ENCODE results near the gene OTUD4.

OTUD4 gene

GRCh38 chr4:145179281-145179860 is 1.0 kb downstream of the OTUD4 start:
- H2AFZ ChIP-seq (ENCODE audit: low read length, unreplicated experiment): peak overlapping the region; percentile 67
- no peaks in the 10 kb centered on the region; the same call in 1 of the 2 replicates for H3K36me3 ChIP-seq (ENCODE audit: insufficient read depth, low read length)
- peak overlapping the region; percentile 74 for H3K27ac ChIP-seq (ENCODE audit: low read depth, low read length)
- peaks cover 51% of the 10 kb centered on the region for H3K79me2 ChIP-seq (ENCODE audit: control insufficient read depth, insufficient read depth, low read length, unreplicated experiment)
- peak overlapping the region; percentile 87 for H3K4me3 ChIP-seq (ENCODE audit: low read depth, low read length)
- H3K27me3 ChIP-seq (ENCODE audit: insufficient read depth, low read length): no peaks in the 10 kb centered on the region
- peaks cover 16% of the 10 kb centered on the region for H3K4me1 ChIP-seq (ENCODE audit: control insufficient read depth, insufficient read depth, low read length, unreplicated experiment)

- Histone ChIP-seq H3K4me3 (ENCODE audit: low read depth, low read length) (peak overlapping the region; percentile 87), H3K27ac (ENCODE audit: low read depth, low read length) (peak overlapping the region; percentile 65), H3K79me2 (ENCODE audit: control insufficient read depth, insufficient read depth, low read length, unreplicated experiment) (peaks cover 57% of the 10 kb centered on the region), H3K36me3 (ENCODE audit: insufficient read depth, low read length) (no peaks in the 10 kb centered on the region; the same call in 1 of the 2 replicates), H3K27me3 (ENCODE audit: insufficient read depth, low read length) (no peaks in the 10 kb centered on the region), H3K4me1 (ENCODE audit: control insufficient read depth, insufficient read depth, low read length, unreplicated experiment) (peaks cover 16% of the 10 kb centered on the region), H2AFZ (ENCODE audit: low read length, unreplicated experiment) (peak overlapping the region; percentile 4)
Measured at GRCh38 chr4:145178740-145179280, 1.6 kb downstream of the OTUD4 start.

- H2AFZ ChIP-seq (ENCODE audit: low read length, unreplicated experiment): peak overlapping the region; percentile 24
- peak overlapping the region; percentile 87 for H3K4me3 ChIP-seq (ENCODE audit: low read depth, low read length)
- H3K79me2 ChIP-seq (ENCODE audit: control insufficient read depth, insufficient read depth, low read length, unreplicated experiment): peaks cover 64% of the 10 kb centered on the region
- no peaks in the 10 kb centered on the region for H3K27me3 ChIP-seq (ENCODE audit: insufficient read depth, low read length)
- peak overlapping the region; percentile 65 for H3K27ac ChIP-seq (ENCODE audit: low read depth, low read length)
- peaks cover 16% of the 10 kb centered on the region for H3K4me1 ChIP-seq (ENCODE audit: control insufficient read depth, insufficient read depth, low read length, unreplicated experiment)
- H3K36me3 ChIP-seq (ENCODE audit: insufficient read depth, low read length): peaks cover 5% of the 10 kb centered on the region
Measured at GRCh38 chr4:145177906-145178538, 2.4 kb downstream of the OTUD4 start.

GRCh38 chr4:145177511-145177905 is 2.9 kb downstream of the OTUD4 start:
- Histone ChIP-seq H3K27ac (ENCODE audit: low read depth, low read length) (peak overlapping the region; percentile 65), H3K79me2 (ENCODE audit: control insufficient read depth, insufficient read depth, low read length, unreplicated experiment) (peaks cover 68% of the 10 kb centered on the region), H3K27me3 (ENCODE audit: insufficient read depth, low read length) (no peaks in the 10 kb centered on the region), H3K36me3 (ENCODE audit: insufficient read depth, low read length) (peaks cover 5% of the 10 kb centered on the region), H2AFZ (ENCODE audit: low read length, unreplicated experiment) (no peak overlapping the region), H3K4me1 (ENCODE audit: control insufficient read depth, insufficient read depth, low read length, unreplicated experiment) (peaks cover 16% of the 10 kb centered on the region), H3K4me3 (ENCODE audit: low read depth, low read length) (peak overlapping the region; percentile 87)

GRCh38 chr4:145176641-145177432 is 3.6 kb downstream of the OTUD4 start:
- Histone ChIP-seq H3K79me2 (ENCODE audit: control insufficient read depth, insufficient read depth, low read length, unreplicated experiment) (peaks cover 74% of the 10 kb centered on the region), H3K27ac (ENCODE audit: low read depth, low read length) (peak overlapping the region; percentile 65), H3K4me1 (ENCODE audit: control insufficient read depth, insufficient read depth, low read length, unreplicated experiment) (peaks cover 16% of the 10 kb centered on the region), H3K4me3 (ENCODE audit: low read depth, low read length) (peak overlapping the region; percentile 87), H3K27me3 (ENCODE audit: insufficient read depth, low read length) (no peaks in the 10 kb centered on the region), H2AFZ (ENCODE audit: low read length, unreplicated experiment) (no peak overlapping the region), H3K36me3 (ENCODE audit: insufficient read depth, low read length) (peaks cover 8% of the 10 kb centered on the region)

GRCh38 chr4:145171911-145172310 is 8.5 kb downstream of the OTUD4 start:
- H3K79me2 ChIP-seq (ENCODE audit: control insufficient read depth, insufficient read depth, low read length, unreplicated experiment): peaks cover 80% of the 10 kb centered on the region
- no peak overlapping the region for H3K27ac ChIP-seq (ENCODE audit: low read depth, low read length)
- no peaks in the 10 kb centered on the region for H3K27me3 ChIP-seq (ENCODE audit: insufficient read depth, low read length)
- peaks cover 10% of the 10 kb centered on the region for H3K4me1 ChIP-seq (ENCODE audit: control insufficient read depth, insufficient read depth, low read length, unreplicated experiment)
- no peak overlapping the region for H3K4me3 ChIP-seq (ENCODE audit: low read depth, low read length)
- peaks cover 32% of the 10 kb centered on the region for H3K36me3 ChIP-seq (ENCODE audit: insufficient read depth, low read length)
- H2AFZ ChIP-seq (ENCODE audit: low read length, unreplicated experiment): no peak overlapping the region

GRCh38 chr4:145170223-145170622 is 10.2 kb downstream of the OTUD4 start:
- no peak overlapping the region for H3K4me3 ChIP-seq (ENCODE audit: low read depth, low read length)
- no peaks in the 10 kb centered on the region for H3K4me1 ChIP-seq (ENCODE audit: control insufficient read depth, insufficient read depth, low read length, unreplicated experiment)
- peaks cover 32% of the 10 kb centered on the region for H3K36me3 ChIP-seq (ENCODE audit: insufficient read depth, low read length)
- H3K27me3 ChIP-seq (ENCODE audit: insufficient read depth, low read length): no peaks in the 10 kb centered on the region
- peaks cover 66% of the 10 kb centered on the region for H3K79me2 ChIP-seq (ENCODE audit: control insufficient read depth, insufficient read depth, low read length, unreplicated experiment)
- no peak overlapping the region for H3K27ac ChIP-seq (ENCODE audit: low read depth, low read length)
- H2AFZ ChIP-seq (ENCODE audit: low read length, unreplicated experiment): no peak overlapping the region

GRCh38 chr4:145168581-145169187 is 11.7 kb downstream of the OTUD4 start:
- peaks cover 32% of the 10 kb centered on the region for H3K36me3 ChIP-seq (ENCODE audit: insufficient read depth, low read length)

GRCh38 chr4:145167887-145168286 is 12.5 kb downstream of the OTUD4 start:
- Histone ChIP-seq H3K27ac (ENCODE audit: low read depth, low read length) (no peak overlapping the region), H3K4me3 (ENCODE audit: low read depth, low read length) (no peak overlapping the region), H3K36me3 (ENCODE audit: insufficient read depth, low read length) (peaks cover 27% of the 10 kb centered on the region), H3K4me1 (ENCODE audit: control insufficient read depth, insufficient read depth, low read length, unreplicated experiment) (no peaks in the 10 kb centered on the region), H2AFZ (ENCODE audit: low read length, unreplicated experiment) (no peak overlapping the region), H3K79me2 (ENCODE audit: control insufficient read depth, insufficient read depth, low read length, unreplicated experiment) (peaks cover 44% of the 10 kb centered on the region), H3K27me3 (ENCODE audit: insufficient read depth, low read length) (no peaks in the 10 kb centered on the region)

More at GRCh38 chr4:145168581-145169187, 11.7 kb downstream of the OTUD4 start:
- H3K4me1 ChIP-seq (ENCODE audit: control insufficient read depth, insufficient read depth, low read length, unreplicated experiment): no peaks in the 10 kb centered on the region
- no peak overlapping the region for H3K4me3 ChIP-seq (ENCODE audit: low read depth, low read length)
- peaks cover 51% of the 10 kb centered on the region for H3K79me2 ChIP-seq (ENCODE audit: control insufficient read depth, insufficient read depth, low read length, unreplicated experiment)
- H3K27ac ChIP-seq (ENCODE audit: low read depth, low read length): peak overlapping the region; percentile 9; the same call in 1 of the 2 replicates
- no peaks in the 10 kb centered on the region for H3K27me3 ChIP-seq (ENCODE audit: insufficient read depth, low read length)
- H2AFZ ChIP-seq (ENCODE audit: low read length, unreplicated experiment): no peak overlapping the region

- H3K79me2 ChIP-seq (ENCODE audit: control insufficient read depth, insufficient read depth, low read length, unreplicated experiment): peaks cover 13% of the 10 kb centered on the region
- H2AFZ ChIP-seq (ENCODE audit: low read length, unreplicated experiment): no peak overlapping the region
- H3K36me3 ChIP-seq (ENCODE audit: insufficient read depth, low read length): peaks cover 15% of the 10 kb centered on the region
- no peak overlapping the region for H3K27ac ChIP-seq (ENCODE audit: low read depth, low read length)
- no peaks in the 10 kb centered on the region for H3K27me3 ChIP-seq (ENCODE audit: insufficient read depth, low read length)
- no peak overlapping the region for H3K4me3 ChIP-seq (ENCODE audit: low read depth, low read length)
- no peaks in the 10 kb centered on the region for H3K4me1 ChIP-seq (ENCODE audit: control insufficient read depth, insufficient read depth, low read length, unreplicated experiment)
Measured at GRCh38 chr4:145161549-145161948, 18.8 kb downstream of the OTUD4 start.
